HFFc6 (cell line): Measurements from ENCODE around the gene WDR27. TPM values are rescaled to one million over a fixed set of nuclear protein-coding genes. Genes with fewer than 3 reads are reported as not detected.

Experiments used
- DNase-seq: peaks from one replicate; pipeline ENCODE4 v3.0.0-alpha.2; 2018
- H3K27ac Mint-ChIP-seq: 2 replicates; pipeline ENCODE4 v1.8.0; 2020; ENCODE audit warnings: mild to moderate bottlenecking, mixed read lengths
- H3K27me3 Mint-ChIP-seq: 2 replicates; pipeline ENCODE4 v1.8.0; 2021; ENCODE audit warnings: mild to moderate bottlenecking, moderate library complexity, mixed read lengths; ENCODE audit not compliant: insufficient read depth
- H3K36me3 Mint-ChIP-seq: 2 replicates; pipeline ENCODE4 v1.8.0; 2021; ENCODE audit warnings: low read depth, mixed read lengths
- H3K4me1 Mint-ChIP-seq: 2 replicates; pipeline ENCODE4 v1.8.0; 2020; ENCODE audit warnings: low read depth, mixed read lengths
- H3K4me3 Mint-ChIP-seq: 2 replicates; pipeline ENCODE4 v1.8.0; 2020; ENCODE audit warnings: mild to moderate bottlenecking, moderate library complexity, mixed read lengths
- H3K9me3 Mint-ChIP-seq: 2 replicates; pipeline ENCODE4 v1.8.0; 2020; ENCODE audit warnings: mild to moderate bottlenecking, mixed read lengths
- CTCF ChIP-seq: fragments of 200-600 bp; sonication (generic); IDR thresholded peaks from 2 replicates; pipeline ENCODE4 v1.5.0; 2021; ENCODE audit warnings: antibody characterized with exemption, mild to moderate bottlenecking
- total RNA-seq, 6 experiments: library from RNA; stranded (reverse); fragmentation: NEBNext Ultra II Directional; extraction: Animal tissue kit (Norgen Biotek cat#: 25700); gene quantifications; 2 replicates in 1 of 6; 3 replicates in 5 of 6; pipeline ENCODE4 v1.2.3, GENCODE V29; 2021

Gene WDR27
- total RNA-seq, 6 experiments from 2014 or later: 10.0 to 15.8 (median 12.1) TPM

GRCh38 chr6:169424149-169424804 is 277.6 kb downstream of the WDR27 start:
- no peak for DNase-seq

DNA sequence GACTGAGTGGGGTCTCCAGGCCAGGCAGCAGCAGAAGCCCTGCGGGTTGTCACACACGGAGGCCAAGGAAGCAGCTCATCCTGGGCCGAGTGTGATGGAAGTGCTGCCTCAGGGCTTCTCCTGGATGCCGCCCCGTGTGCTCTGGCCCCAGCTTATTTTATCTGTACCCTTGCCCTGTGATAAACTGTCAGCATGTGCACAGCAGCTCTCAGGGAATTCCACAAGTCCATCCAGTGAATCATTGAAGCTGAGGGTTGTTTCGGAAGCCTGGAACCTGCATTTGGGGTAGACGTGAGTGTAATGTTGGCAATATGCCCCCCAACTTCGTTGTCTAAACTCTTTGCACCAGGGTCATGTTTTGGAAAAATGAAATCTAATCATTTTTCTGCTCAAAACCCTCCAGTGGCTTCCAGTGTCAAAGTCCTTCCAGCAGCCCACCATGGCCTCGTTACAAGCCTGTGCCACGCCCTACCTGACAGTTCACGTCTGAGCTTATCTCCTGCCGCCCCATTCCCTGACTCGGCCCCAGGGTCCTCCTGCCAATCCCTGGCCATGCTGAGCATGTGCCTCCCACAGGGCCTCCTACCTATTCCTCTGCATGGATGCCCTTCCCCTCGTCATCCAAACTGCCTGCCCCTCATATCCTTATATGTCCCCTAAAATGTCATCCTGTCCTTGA is 280.1 kb downstream of the WDR27 start:
- Mint-ChIP-seq H3K27ac (no peak overlapping the region), H3K4me1 (no peaks in the 10 kb centered on the region), H3K27me3 (peaks cover 2% of the 10 kb centered on the region; the same call in 1 of the 2 replicates), H3K4me3 (no peak overlapping the region), H3K9me3 (peaks cover 4% of the 10 kb centered on the region; the same call in 1 of the 2 replicates), H3K36me3 (no peaks in the 10 kb centered on the region)
- TF ChIP-seq CTCF: no peak
- DNase-seq: no peak

More at GRCh38 chr6:169424149-169424804, 277.6 kb downstream of the WDR27 start:
- peaks cover 15% of the 10 kb centered on the region for H3K4me1 Mint-ChIP-seq
- no peak for TF ChIP-seq CTCF
- peaks cover 2% of the 10 kb centered on the region; the same call in 1 of the 2 replicates for H3K27me3 Mint-ChIP-seq
- no peak overlapping the region for H3K4me3 Mint-ChIP-seq
- no peaks in the 10 kb centered on the region for H3K36me3 Mint-ChIP-seq
- no peak overlapping the region for H3K27ac Mint-ChIP-seq
- H3K9me3 Mint-ChIP-seq: peaks cover 4% of the 10 kb centered on the region; the same call in 1 of the 2 replicates

DNA sequence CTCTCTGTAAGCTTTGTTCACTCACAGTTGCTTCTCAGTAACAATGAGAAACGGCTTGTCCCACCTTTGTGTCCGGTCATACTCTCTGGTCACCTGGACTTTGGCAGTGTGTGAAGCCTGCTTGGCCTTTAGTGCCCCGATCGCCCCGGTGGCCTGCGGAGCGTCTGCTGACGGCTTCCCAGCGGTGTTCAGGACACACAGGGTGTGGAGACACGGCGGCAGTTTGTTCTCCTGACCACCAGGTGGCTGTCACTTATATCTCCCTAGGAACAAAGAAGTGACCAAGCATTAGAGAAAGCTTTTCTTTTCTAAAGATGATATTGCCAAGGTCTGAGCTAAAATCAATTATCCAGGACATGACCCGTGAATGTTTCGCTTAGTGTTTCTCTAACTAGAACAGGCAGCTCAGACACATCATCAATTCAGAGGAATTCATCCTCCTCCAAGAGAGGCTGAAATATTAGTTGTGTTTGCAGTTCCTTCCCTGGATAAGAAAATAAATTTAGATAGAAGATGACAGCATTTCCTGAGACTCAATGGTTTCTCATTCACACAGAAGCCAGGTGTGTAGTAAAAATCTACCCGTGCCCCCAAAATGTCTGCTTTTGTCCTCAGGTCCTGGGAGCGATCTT is 280.8 kb downstream of the WDR27 start:
- no peak overlapping the region for H3K27ac Mint-ChIP-seq
- peak; percentile 79 for TF ChIP-seq CTCF
- H3K4me1 Mint-ChIP-seq: no peaks in the 10 kb centered on the region
- H3K4me3 Mint-ChIP-seq: no peak overlapping the region
- H3K27me3 Mint-ChIP-seq: peaks cover 2% of the 10 kb centered on the region; the same call in 1 of the 2 replicates
- H3K36me3 Mint-ChIP-seq: no peaks in the 10 kb centered on the region
- peak; percentile 23 for DNase-seq
- H3K9me3 Mint-ChIP-seq: peaks cover 4% of the 10 kb centered on the region; the same call in 1 of the 2 replicates

- TF ChIP-seq CTCF: no peak
- H3K27me3 Mint-ChIP-seq: peaks cover 4% of the 10 kb centered on the region
- no peak overlapping the region for H3K4me3 Mint-ChIP-seq
- H3K36me3 Mint-ChIP-seq: peaks cover 17% of the 10 kb centered on the region
- H3K27ac Mint-ChIP-seq: no peak overlapping the region
- H3K4me1 Mint-ChIP-seq: no peaks in the 10 kb centered on the region
- DNase-seq: no peak
- peaks cover 23% of the 10 kb centered on the region for H3K9me3 Mint-ChIP-seq
Measured at GRCh38 chr6:169417101-169417500, 284.7 kb downstream of the WDR27 start.

GRCh38 chr6:169416249-169416648 is 285.6 kb downstream of the WDR27 start:
- Mint-ChIP-seq H3K9me3 (peaks cover 23% of the 10 kb centered on the region), H3K36me3 (peaks cover 17% of the 10 kb centered on the region), H3K27me3 (peaks cover 8% of the 10 kb centered on the region), H3K4me1 (no peaks in the 10 kb centered on the region), H3K4me3 (no peak overlapping the region), H3K27ac (no peak overlapping the region)
- DNase-seq: no peak
- TF ChIP-seq CTCF: no peak
